ENCODE measurements around the gene ADCK1.

The ADCK1 gene

DNA sequence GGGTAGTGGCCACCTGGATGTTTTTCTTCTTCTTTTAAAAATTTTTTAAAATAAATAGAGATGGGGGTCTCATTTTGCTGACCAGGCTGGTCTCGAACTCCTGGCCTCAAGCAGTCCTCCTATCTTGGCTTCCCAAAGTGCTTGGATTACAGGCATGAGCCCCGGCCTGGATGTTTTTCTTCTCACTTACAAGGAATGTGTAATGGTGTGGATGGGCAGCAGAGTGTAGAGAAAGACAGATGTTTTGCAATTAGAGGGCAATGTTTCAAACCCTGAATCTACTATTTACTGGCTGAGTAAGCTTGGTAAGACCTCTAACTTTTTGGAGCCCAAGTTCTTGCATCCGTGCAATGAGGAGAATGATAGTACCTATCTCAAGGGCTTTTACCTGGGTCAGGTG lies 48.1 kb downstream of the ADCK1 start:
- Histone ChIP-seq H3K9me3 (ENCODE audit: control insufficient read depth in 1 of 2, low read length in 2 of 2) (no peaks in the 10 kb centered on the region), H3K27ac (ENCODE audit: low read length) (no peak overlapping the region), H3K4me1 (ENCODE audit: control insufficient read depth in 1 of 2, insufficient read depth in 2 of 2, low read length in 2 of 2) (no peaks in the 10 kb centered on the region), H3K4me3 (ENCODE audit: low read depth in 1 of 2, low read length in 2 of 2) (no peak overlapping the region), H3K27me3 (ENCODE audit: low read depth, low read length) (no peaks in the 10 kb centered on the region), H3K36me3 (ENCODE audit: control insufficient read depth in 1 of 2, insufficient read depth in 2 of 2, low read length in 2 of 2) (peaks cover 0 to 3% of the 10 kb centered on the region in 2 donors)

DNA sequence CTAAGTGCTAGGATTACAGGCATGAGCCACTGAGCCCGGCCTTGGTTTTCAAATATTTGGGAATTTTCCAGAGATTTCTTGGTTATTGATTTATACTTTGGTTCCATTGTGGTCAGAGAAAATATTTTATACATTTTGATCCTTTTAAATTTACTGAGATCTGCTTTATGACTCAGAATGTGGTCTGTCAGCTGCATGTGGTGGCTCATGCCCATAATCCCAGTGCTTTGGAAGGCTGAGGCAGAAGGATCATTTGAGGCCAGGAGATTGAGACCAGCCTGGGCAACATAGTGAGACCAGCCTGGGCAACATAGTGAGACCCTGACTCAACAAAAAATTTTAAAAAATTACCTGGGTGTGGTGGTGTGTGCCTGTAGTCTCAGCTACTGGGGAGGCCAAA lies 49.8 kb downstream of the ADCK1 start:
- H3K27me3 ChIP-seq (ENCODE audit: low read depth, low read length): no peaks in the 10 kb centered on the region
- no peak overlapping the region for H3K27ac ChIP-seq (ENCODE audit: low read length)
- no peaks in the 10 kb centered on the region for H3K4me1 ChIP-seq (ENCODE audit: control insufficient read depth in 1 of 2, insufficient read depth in 2 of 2, low read length in 2 of 2)
- H3K9me3 ChIP-seq (ENCODE audit: control insufficient read depth in 1 of 2, low read length in 2 of 2): no peaks in the 10 kb centered on the region
- H3K36me3 ChIP-seq (ENCODE audit: control insufficient read depth in 1 of 2, insufficient read depth in 2 of 2, low read length in 2 of 2): peaks cover 0 to 3% of the 10 kb centered on the region in 2 donors
- no peak overlapping the region for H3K4me3 ChIP-seq (ENCODE audit: low read depth in 1 of 2, low read length in 2 of 2)

- no peaks in the 10 kb centered on the region for H3K9me3 ChIP-seq (ENCODE audit: control insufficient read depth in 1 of 2, low read length in 2 of 2)
- no peaks in the 10 kb centered on the region for H3K27me3 ChIP-seq (ENCODE audit: low read depth, low read length)
- no peaks in the 10 kb centered on the region for H3K4me1 ChIP-seq (ENCODE audit: control insufficient read depth in 1 of 2, insufficient read depth in 2 of 2, low read length in 2 of 2)
- no peak overlapping the region for H3K4me3 ChIP-seq (ENCODE audit: low read depth in 1 of 2, low read length in 2 of 2)
- H3K27ac ChIP-seq (ENCODE audit: low read length): no peak overlapping the region
- no peaks in the 10 kb centered on the region for H3K36me3 ChIP-seq (ENCODE audit: control insufficient read depth in 1 of 2, insufficient read depth in 2 of 2, low read length in 2 of 2)
These were observed 54.0 kb downstream of the ADCK1 start for GRCh38 chr14:77853919-77854318.

DNA sequence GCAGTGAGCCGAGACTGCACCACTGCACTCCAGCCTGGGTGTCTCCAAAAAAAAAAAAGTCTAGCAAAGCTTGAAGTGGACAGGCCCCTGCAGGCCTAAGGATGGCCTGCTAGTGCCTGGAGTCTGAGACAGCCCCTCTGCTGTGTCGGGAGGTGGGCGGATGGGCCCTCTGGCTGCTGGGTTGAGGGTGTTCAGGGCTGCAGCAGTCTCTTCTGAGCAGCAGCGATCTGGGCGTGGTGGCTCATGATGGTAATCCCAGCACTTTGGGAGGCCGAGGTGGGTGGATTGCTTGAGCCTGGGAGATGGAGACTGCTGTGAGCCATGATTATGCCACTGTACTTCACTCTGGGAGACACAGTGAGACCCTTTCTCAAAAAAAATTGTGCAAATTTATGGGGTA lies 57.0 kb downstream of the ADCK1 start:
- Histone ChIP-seq H3K27ac (ENCODE audit: low read length) (no peak overlapping the region), H3K36me3 (ENCODE audit: control insufficient read depth in 1 of 2, insufficient read depth in 2 of 2, low read length in 2 of 2) (peaks cover 0 to 10% of the 10 kb centered on the region in 2 donors), H3K27me3 (ENCODE audit: low read depth, low read length) (no peaks in the 10 kb centered on the region), H3K9me3 (ENCODE audit: control insufficient read depth in 1 of 2, low read length in 2 of 2) (no peaks in the 10 kb centered on the region), H3K4me1 (ENCODE audit: control insufficient read depth in 1 of 2, insufficient read depth in 2 of 2, low read length in 2 of 2) (no peaks in the 10 kb centered on the region), H3K4me3 (ENCODE audit: low read depth in 1 of 2, low read length in 2 of 2) (no peak overlapping the region)

- H3K27me3 ChIP-seq (ENCODE audit: low read depth, low read length): no peaks in the 10 kb centered on the region
- no peak overlapping the region for H3K27ac ChIP-seq (ENCODE audit: low read length)
- no peaks in the 10 kb centered on the region for H3K4me1 ChIP-seq (ENCODE audit: control insufficient read depth in 1 of 2, insufficient read depth in 2 of 2, low read length in 2 of 2)
- H3K4me3 ChIP-seq (ENCODE audit: low read depth in 1 of 2, low read length in 2 of 2): no peak overlapping the region
- peaks cover 0 to 10% of the 10 kb centered on the region in 2 donors for H3K36me3 ChIP-seq (ENCODE audit: control insufficient read depth in 1 of 2, insufficient read depth in 2 of 2, low read length in 2 of 2)
- H3K9me3 ChIP-seq (ENCODE audit: control insufficient read depth in 1 of 2, low read length in 2 of 2): no peaks in the 10 kb centered on the region
These were observed 60.1 kb downstream of the ADCK1 start for GRCh38 chr14:77859934-77860570.

- Histone ChIP-seq H3K27ac (ENCODE audit: low read length) (no peak overlapping the region), H3K4me1 (ENCODE audit: control insufficient read depth in 1 of 2, insufficient read depth in 2 of 2, low read length in 2 of 2) (no peaks in the 10 kb centered on the region), H3K4me3 (ENCODE audit: low read depth in 1 of 2, low read length in 2 of 2) (no peak overlapping the region), H3K9me3 (ENCODE audit: control insufficient read depth in 1 of 2, low read length in 2 of 2) (no peaks in the 10 kb centered on the region), H3K36me3 (ENCODE audit: control insufficient read depth in 1 of 2, insufficient read depth in 2 of 2, low read length in 2 of 2) (peaks cover 0 to 10% of the 10 kb centered on the region in 2 donors), H3K27me3 (ENCODE audit: low read depth, low read length) (no peaks in the 10 kb centered on the region)
These were observed 61.3 kb downstream of the ADCK1 start for GRCh38 chr14:77861201-77861600.

- no peak overlapping the region for H3K27ac ChIP-seq (ENCODE audit: low read length)
- no peak overlapping the region for H3K4me3 ChIP-seq (ENCODE audit: low read depth in 1 of 2, low read length in 2 of 2)
- peaks cover 0 to 10% of the 10 kb centered on the region in 2 donors for H3K36me3 ChIP-seq (ENCODE audit: control insufficient read depth in 1 of 2, insufficient read depth in 2 of 2, low read length in 2 of 2)
- no peaks in the 10 kb centered on the region for H3K4me1 ChIP-seq (ENCODE audit: control insufficient read depth in 1 of 2, insufficient read depth in 2 of 2, low read length in 2 of 2)
- no peaks in the 10 kb centered on the region for H3K27me3 ChIP-seq (ENCODE audit: low read depth, low read length)
- no peaks in the 10 kb centered on the region for H3K9me3 ChIP-seq (ENCODE audit: control insufficient read depth in 1 of 2, low read length in 2 of 2)
These were observed 62.4 kb downstream of the ADCK1 start for GRCh38 chr14:77862154-77862786.

DNA sequence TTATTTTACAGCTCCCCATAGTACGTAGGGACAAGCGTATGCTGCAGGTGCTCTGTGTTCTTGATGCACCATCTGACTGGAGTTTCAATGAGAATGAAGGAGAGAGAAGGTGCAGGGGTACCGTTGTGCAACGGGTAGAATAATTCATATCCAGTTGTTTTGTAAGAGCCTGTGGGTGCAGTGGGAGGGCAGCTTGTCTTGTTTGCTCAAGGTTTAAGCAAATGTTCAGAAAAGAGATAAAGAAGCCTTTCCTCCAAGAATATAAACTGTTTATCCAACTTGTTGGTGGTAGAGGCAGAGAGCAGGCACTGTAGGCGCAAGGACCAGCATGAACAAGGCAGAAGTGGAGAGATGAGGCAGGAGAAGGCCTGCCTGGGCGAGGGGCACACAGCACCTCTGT lies 64.2 kb downstream of the ADCK1 start:
- no peak overlapping the region for H3K27ac ChIP-seq (ENCODE audit: low read length)
- H3K27me3 ChIP-seq (ENCODE audit: low read depth, low read length): no peaks in the 10 kb centered on the region
- no peaks in the 10 kb centered on the region for H3K9me3 ChIP-seq (ENCODE audit: control insufficient read depth in 1 of 2, low read length in 2 of 2)
- H3K4me3 ChIP-seq (ENCODE audit: low read depth in 1 of 2, low read length in 2 of 2): no peak overlapping the region
- no peaks in the 10 kb centered on the region for H3K4me1 ChIP-seq (ENCODE audit: control insufficient read depth in 1 of 2, insufficient read depth in 2 of 2, low read length in 2 of 2)
- peaks cover 0 to 10% of the 10 kb centered on the region in 2 donors for H3K36me3 ChIP-seq (ENCODE audit: control insufficient read depth in 1 of 2, insufficient read depth in 2 of 2, low read length in 2 of 2)

- Histone ChIP-seq H3K27ac (ENCODE audit: low read length) (no peak overlapping the region), H3K27me3 (ENCODE audit: low read depth, low read length) (no peaks in the 10 kb centered on the region), H3K4me3 (ENCODE audit: low read depth in 1 of 2, low read length in 2 of 2) (no peak overlapping the region), H3K36me3 (ENCODE audit: control insufficient read depth in 1 of 2, insufficient read depth in 2 of 2, low read length in 2 of 2) (peaks cover 0 to 5% of the 10 kb centered on the region in 2 donors), H3K4me1 (ENCODE audit: control insufficient read depth in 1 of 2, insufficient read depth in 2 of 2, low read length in 2 of 2) (no peaks in the 10 kb centered on the region), H3K9me3 (ENCODE audit: control insufficient read depth in 1 of 2, low read length in 2 of 2) (no peaks in the 10 kb centered on the region)
These were observed 64.7 kb downstream of the ADCK1 start for GRCh38 chr14:77864580-77864979.

DNA sequence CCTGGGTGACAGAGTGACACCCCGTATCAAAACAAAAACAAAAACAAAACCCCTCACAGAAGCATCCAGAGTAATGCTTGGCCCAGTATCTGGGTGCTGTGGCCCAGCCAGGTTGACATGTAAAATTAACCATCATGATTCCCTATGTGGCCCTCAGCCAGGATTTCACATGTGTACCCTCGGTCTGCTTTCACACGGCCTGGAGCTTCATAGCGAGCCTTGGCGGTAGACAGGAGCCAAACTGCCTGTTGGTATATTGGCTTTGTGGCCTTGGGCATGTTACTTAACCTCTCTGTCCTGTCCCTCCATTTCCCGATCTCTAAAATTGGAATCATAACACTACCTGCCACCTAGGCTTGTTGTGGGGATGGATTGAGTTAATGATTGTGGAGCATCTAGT lies 65.5 kb downstream of the ADCK1 start:
- no peaks in the 10 kb centered on the region for H3K27me3 ChIP-seq (ENCODE audit: low read depth, low read length)
- no peak overlapping the region for H3K4me3 ChIP-seq (ENCODE audit: low read depth in 1 of 2, low read length in 2 of 2)
- no peak overlapping the region for H3K27ac ChIP-seq (ENCODE audit: low read length)
- H3K9me3 ChIP-seq (ENCODE audit: control insufficient read depth in 1 of 2, low read length in 2 of 2): no peaks in the 10 kb centered on the region
- H3K36me3 ChIP-seq (ENCODE audit: control insufficient read depth in 1 of 2, insufficient read depth in 2 of 2, low read length in 2 of 2): peaks cover 0 to 5% of the 10 kb centered on the region in 2 donors
- no peaks in the 10 kb centered on the region for H3K4me1 ChIP-seq (ENCODE audit: control insufficient read depth in 1 of 2, insufficient read depth in 2 of 2, low read length in 2 of 2)

DNA sequence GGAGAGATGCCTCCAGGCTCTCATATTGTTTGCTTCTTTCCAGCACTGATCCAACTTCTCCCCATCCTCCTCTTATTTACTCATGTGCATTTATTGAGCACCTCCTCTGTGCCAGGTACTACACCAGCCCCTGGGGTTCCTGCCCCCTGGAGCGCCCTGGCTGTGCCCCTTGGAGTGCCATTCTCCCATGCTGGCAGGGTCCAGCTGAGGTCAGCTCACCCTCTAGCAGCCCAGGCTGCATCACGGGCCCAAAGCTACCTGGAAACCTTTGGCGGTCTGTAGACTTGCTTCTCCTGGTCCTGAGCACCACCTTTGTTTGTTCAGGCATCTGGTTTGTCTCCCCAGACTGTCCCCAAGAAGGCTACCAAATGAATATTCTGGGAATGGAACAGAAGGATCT lies 67.0 kb downstream of the ADCK1 start:
- no peak overlapping the region for H3K27ac ChIP-seq (ENCODE audit: low read length)
- H3K27me3 ChIP-seq (ENCODE audit: low read depth, low read length): no peaks in the 10 kb centered on the region
- H3K4me3 ChIP-seq (ENCODE audit: low read depth in 1 of 2, low read length in 2 of 2): no peak overlapping the region
- no peaks in the 10 kb centered on the region for H3K4me1 ChIP-seq (ENCODE audit: control insufficient read depth in 1 of 2, insufficient read depth in 2 of 2, low read length in 2 of 2)
- peaks cover 0 to 4% of the 10 kb centered on the region in 2 donors for H3K36me3 ChIP-seq (ENCODE audit: control insufficient read depth in 1 of 2, insufficient read depth in 2 of 2, low read length in 2 of 2)
- no peaks in the 10 kb centered on the region for H3K9me3 ChIP-seq (ENCODE audit: control insufficient read depth in 1 of 2, low read length in 2 of 2)

DNA sequence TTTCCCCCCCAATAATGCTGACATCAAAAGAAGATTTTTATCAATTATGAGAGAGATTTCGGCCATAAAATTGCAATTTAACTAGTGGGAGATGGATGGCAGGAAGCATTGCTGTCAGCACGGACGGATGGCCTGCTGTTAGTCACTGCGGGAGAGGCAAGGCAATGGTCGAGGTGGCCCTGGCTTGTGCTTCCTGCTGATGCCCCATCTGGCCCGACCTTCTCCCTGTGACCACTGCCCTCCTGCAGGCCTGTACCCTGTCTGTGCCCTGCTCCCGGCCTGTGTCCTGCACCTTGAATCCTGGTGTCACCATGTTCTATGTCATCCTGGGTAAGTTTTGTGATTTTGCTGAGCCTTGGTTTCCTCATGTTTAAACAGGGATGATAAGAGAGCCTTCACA lies 67.6 kb downstream of the ADCK1 start:
- Histone ChIP-seq H3K4me1 (ENCODE audit: control insufficient read depth in 1 of 2, insufficient read depth in 2 of 2, low read length in 2 of 2) (no peaks in the 10 kb centered on the region), H3K4me3 (ENCODE audit: low read depth in 1 of 2, low read length in 2 of 2) (no peak overlapping the region), H3K27ac (ENCODE audit: low read length) (no peak overlapping the region), H3K9me3 (ENCODE audit: control insufficient read depth in 1 of 2, low read length in 2 of 2) (no peaks in the 10 kb centered on the region), H3K27me3 (ENCODE audit: low read depth, low read length) (no peaks in the 10 kb centered on the region), H3K36me3 (ENCODE audit: control insufficient read depth in 1 of 2, insufficient read depth in 2 of 2, low read length in 2 of 2) (peaks cover 0 to 4% of the 10 kb centered on the region in 2 donors)
